NT2/D1 (cell line): Measurements from ENCODE around the gene CUL9.

ENCODE experiments used
- DNase-seq: peaks from one replicate; pipeline ENCODE4 v3.0.0-alpha.2; 2011; ENCODE audit warnings: low read depth, low spot score
- H3K27me3 ChIP-seq: 2 replicates; pipeline ENCODE4 v1.6.0; 2011; ENCODE audit warnings: mild to moderate bottlenecking; ENCODE audit not compliant: insufficient read length, insufficient read depth
- H3K36me3 ChIP-seq: 2 replicates; pipeline ENCODE4 v1.6.1; 2011; ENCODE audit warnings: mild to moderate bottlenecking, low read length, mixed read lengths; ENCODE audit not compliant: insufficient read depth, insufficient read length
- H3K4me1 ChIP-seq: 2 replicates; pipeline ENCODE4 v1.5.1; 2011; ENCODE audit not compliant: insufficient read depth, insufficient read length
- H3K4me3 ChIP-seq: 2 replicates; pipeline ENCODE4 v1.5.1; 2011; ENCODE audit warnings: low read depth; ENCODE audit not compliant: insufficient read length
- H3K9ac ChIP-seq: 2 replicates; pipeline ENCODE4 v1.6.0; 2011; ENCODE audit warnings: low read depth; ENCODE audit not compliant: insufficient read length
- H3K9me3 ChIP-seq: 2 replicates; pipeline ENCODE4 v1.5.1; 2011; ENCODE audit warnings: mild to moderate bottlenecking, low read length; ENCODE audit not compliant: insufficient read depth
- SUZ12 ChIP-seq: IDR thresholded peaks from 2 replicates; pipeline ENCODE4 v1.6.1; 2011; ENCODE audit not compliant: insufficient read length, insufficient read depth; ENCODE audit errors: extremely low read depth
- YY1 ChIP-seq: IDR thresholded peaks from 2 replicates; pipeline ENCODE4 v1.6.1; 2011; ENCODE audit not compliant: insufficient read length, insufficient read depth
- ZNF274 ChIP-seq: IDR thresholded peaks from 2 replicates; pipeline ENCODE4 v1.6.1; 2011; ENCODE audit warnings: mild to moderate bottlenecking, low read depth, low read length

CUL9 gene

GRCh38 chr6:43170417-43170930 lies 11.5 kb upstream of the CUL9 start:
- DNase-seq: no peak
- peak overlapping the region; percentile 87 for H3K9ac ChIP-seq
- H3K36me3 ChIP-seq: peaks cover 15% of the 10 kb centered on the region
- no peaks in the 10 kb centered on the region for H3K9me3 ChIP-seq
- peak overlapping the region; percentile 64 for H3K4me3 ChIP-seq
- TF ChIP-seq SUZ12 (no peak), ZNF274 (no peak), YY1 (no peak)
- peaks cover 7% of the 10 kb centered on the region for H3K4me1 ChIP-seq
- no peaks in the 10 kb centered on the region for H3K27me3 ChIP-seq

- peak; percentile 96 for DNase-seq
- no peaks in the 10 kb centered on the region for H3K9me3 ChIP-seq
- no peaks in the 10 kb centered on the region for H3K27me3 ChIP-seq
- peaks cover 7% of the 10 kb centered on the region for H3K4me1 ChIP-seq
- H3K36me3 ChIP-seq: peaks cover 22% of the 10 kb centered on the region
- H3K9ac ChIP-seq: peak within 1 kb of the TSS; percentile 92
- TF ChIP-seq SUZ12 (no peak), ZNF274 (no peak), YY1 (no peak)
- H3K4me3 ChIP-seq: peak within 1 kb of the TSS; percentile 82
These were observed 10.9 kb upstream of the CUL9 start, which contains the start of gene SRF for GRCh38 chr6:43170931-43171706. Gene SRF, plus strand, starts transcription at chr6:43171269. Its CDS starts 388 bp downstream, at chr6:43171657.

- peak overlapping the region; percentile 82 for H3K4me3 ChIP-seq
- DNase-seq: no peak
- no peaks in the 10 kb centered on the region for H3K9me3 ChIP-seq
- H3K4me1 ChIP-seq: peaks cover 7% of the 10 kb centered on the region
- TF ChIP-seq SUZ12 (no peak), ZNF274 (no peak), YY1 (no peak)
- H3K9ac ChIP-seq: peak overlapping the region; percentile 92
- peaks cover 27% of the 10 kb centered on the region for H3K36me3 ChIP-seq
- no peaks in the 10 kb centered on the region for H3K27me3 ChIP-seq
These were observed 10.3 kb upstream of the CUL9 start for GRCh38 chr6:43171707-43172103.

- no peaks in the 10 kb centered on the region for H3K27me3 ChIP-seq
- peak overlapping the region; percentile 82 for H3K4me3 ChIP-seq
- TF ChIP-seq SUZ12 (no peak), YY1 (no peak), ZNF274 (no peak)
- peaks cover 7% of the 10 kb centered on the region for H3K4me1 ChIP-seq
- no peaks in the 10 kb centered on the region for H3K9me3 ChIP-seq
- peaks cover 30% of the 10 kb centered on the region for H3K36me3 ChIP-seq
- no peak for DNase-seq
- peak overlapping the region; percentile 92 for H3K9ac ChIP-seq
These were observed 9.6 kb upstream of the CUL9 start for GRCh38 chr6:43172104-43173007.

GRCh38 chr6:43173591-43174262 lies 8.3 kb upstream of the CUL9 start:
- Histone ChIP-seq H3K9ac (peak overlapping the region; percentile 50), H3K4me1 (peaks cover 7% of the 10 kb centered on the region), H3K27me3 (no peaks in the 10 kb centered on the region), H3K4me3 (peak overlapping the region; percentile 26), H3K36me3 (peaks cover 40% of the 10 kb centered on the region), H3K9me3 (no peaks in the 10 kb centered on the region)
- no peak for DNase-seq
- TF ChIP-seq ZNF274: no peak
- TF ChIP-seq YY1: no peak
- no peak for TF ChIP-seq SUZ12

- no peaks in the 10 kb centered on the region for H3K27me3 ChIP-seq
- H3K4me1 ChIP-seq: peaks cover 7% of the 10 kb centered on the region
- H3K36me3 ChIP-seq: peaks cover 47% of the 10 kb centered on the region
- H3K9me3 ChIP-seq: no peaks in the 10 kb centered on the region
- DNase-seq: peak; percentile 92
- no peak overlapping the region for H3K4me3 ChIP-seq
- H3K9ac ChIP-seq: peak overlapping the region; percentile 50
- TF ChIP-seq YY1: no peak
- no peak for TF ChIP-seq SUZ12
- no peak for TF ChIP-seq ZNF274
These were observed 7.5 kb upstream of the CUL9 start for GRCh38 chr6:43174263-43175112.
